Activated CD8-positive, alpha-beta T cell treated with anti-CD3 and anti-CD28 coated beads, Interleukin-2, amount 10 ng/mL, durations not matched to agents 7 days and 5 days (primary cell): ENCODE results near the gene ARMC6. TPM values are rescaled to one million over a fixed set of nuclear protein-coding genes. Genes with fewer than 3 reads are reported as not detected.

Source experiments
- ATAC-seq: fragments of 150-1000 bp; cut with Tn5 transposase; one replicate; pipeline ENCODE4 v1.10.0; 2021; ENCODE audit warnings: moderate library complexity
- CTCF ChIA-PET: fragments of 350-600 bp; sonication (Branson Sonifier 250); formaldehyde crosslinking; loops from one replicate; lab custom pipeline; 2021; ENCODE audit warnings: antibody characterized with exemption; lab: Charles Lee
- POLR2A ChIA-PET: fragments of 350-600 bp; sonication (Branson Sonifier 250); formaldehyde crosslinking; loops from one replicate; lab custom pipeline; 2021; ENCODE audit warnings: antibody characterized with exemption; lab: Charles Lee
- DNase-seq: peaks from one replicate; pipeline ENCODE4 v3.0.0-alpha.2; 2020
- H3K27ac Mint-ChIP-seq: one replicate; pipeline ENCODE4 v1.8.0; 2021; ENCODE audit warnings: mild to moderate bottlenecking, mixed read lengths
- H3K27me3 Mint-ChIP-seq: one replicate; pipeline ENCODE4 v1.8.0; 2021; ENCODE audit warnings: low read depth, mixed read lengths
- H3K36me3 Mint-ChIP-seq: one replicate; pipeline ENCODE4 v1.8.0; 2021; ENCODE audit warnings: low read depth, mixed read lengths
- H3K4me1 Mint-ChIP-seq: one replicate; pipeline ENCODE4 v1.8.0; 2021; ENCODE audit warnings: low read depth, mixed read lengths
- H3K4me3 Mint-ChIP-seq: one replicate; pipeline ENCODE4 v1.8.0; 2021; ENCODE audit warnings: mild to moderate bottlenecking, mixed read lengths
- H3K9me3 Mint-ChIP-seq: one replicate; pipeline ENCODE4 v1.8.0; 2022; ENCODE audit warnings: mixed read lengths; ENCODE audit not compliant: insufficient read depth
- total RNA-seq, 2 experiments: library from RNA; stranded (reverse); gene quantifications; one replicate each; pipeline ENCODE4 v1.2.3, GENCODE V29; 2021

ARMC6 gene
- total RNA-seq, 2 experiments from 2014 or later, result 33.4 to 35.4 TPM

DNA sequence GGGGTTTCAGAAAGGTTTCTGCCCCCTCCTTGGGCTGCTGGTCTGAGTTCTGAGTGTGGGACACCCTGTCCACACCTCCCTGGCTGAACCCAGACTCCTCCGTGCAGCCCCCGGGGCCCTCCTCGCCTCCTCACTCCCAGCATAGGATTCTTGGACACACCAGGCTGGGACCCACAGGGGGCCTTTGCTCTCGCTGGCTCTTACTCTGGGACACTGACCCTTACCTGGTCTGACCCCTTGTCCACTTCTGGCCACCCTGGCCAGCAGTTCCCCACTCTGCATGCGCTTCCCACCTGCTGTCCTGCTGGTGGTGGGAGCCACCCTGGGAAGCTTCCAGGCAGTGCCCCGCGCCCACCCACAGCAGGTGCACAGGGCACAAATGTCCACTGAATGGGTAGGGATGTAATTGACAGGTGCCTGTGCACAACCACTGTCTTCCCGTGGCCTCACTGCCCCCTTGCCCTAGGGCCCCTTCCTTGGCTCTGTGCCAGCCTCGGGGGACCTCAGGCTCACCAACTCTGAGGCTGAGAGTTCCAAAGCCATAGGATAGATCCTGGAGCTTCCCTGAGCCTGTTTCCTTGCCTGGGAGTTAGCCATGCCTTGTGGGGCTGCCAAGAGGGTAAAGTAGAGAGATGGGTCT is 23.4 kb downstream of the ARMC6 start:
- H3K27ac Mint-ChIP-seq, result no peak overlapping the region
- H3K9me3 Mint-ChIP-seq, result no peaks in the 10 kb centered on the region
- ChIA-PET POLR2A (interaction anchor here (0.7 kb wide), 1 partner anchor 14 kb away, joined by 6 read pairs; no protein-coding TSS in a partner anchor), CTCF (interaction anchor here (1.0 kb wide), 1 partner anchor 118 kb away, joined by 3 read pairs; no protein-coding TSS in a partner anchor)
- no peak for DNase-seq
- ATAC-seq, result no peak
- no peaks in the 10 kb centered on the region for H3K27me3 Mint-ChIP-seq
- H3K4me3 Mint-ChIP-seq, result no peak overlapping the region
- no peaks in the 10 kb centered on the region for H3K4me1 Mint-ChIP-seq
- peaks cover 19% of the 10 kb centered on the region for H3K36me3 Mint-ChIP-seq

DNA sequence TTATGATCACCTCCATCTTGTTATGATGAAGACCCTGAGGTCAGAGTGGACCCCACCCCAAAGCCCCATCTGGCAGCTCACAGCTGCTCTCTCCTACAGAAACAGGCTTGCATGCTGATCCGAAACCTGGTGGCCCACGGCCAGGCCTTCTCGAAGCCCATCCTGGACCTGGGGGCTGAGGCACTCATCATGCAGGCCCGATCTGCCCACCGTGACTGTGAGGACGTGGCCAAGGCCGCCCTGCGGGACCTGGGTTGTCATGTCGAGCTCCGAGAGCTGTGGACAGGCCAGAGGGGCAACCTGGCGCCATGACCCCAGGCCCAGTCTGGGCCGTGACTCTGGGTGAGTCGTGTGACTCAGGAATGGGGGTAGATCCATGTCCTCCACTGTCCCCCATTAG is 23.9 kb downstream of the ARMC6 start:
- ChIA-PET POLR2A (interaction anchor here (0.5 to 0.7 kb wide), 3 partner anchors 9 to 130 kb away, joined by 3 to 6 read pairs (median 6); no protein-coding TSS in a partner anchor), CTCF (no interaction called here)
- Mint-ChIP-seq H3K9me3 (no peaks in the 10 kb centered on the region), H3K4me3 (no peak overlapping the region), H3K4me1 (peaks cover 1% of the 10 kb centered on the region), H3K27me3 (no peaks in the 10 kb centered on the region), H3K27ac (no peak overlapping the region), H3K36me3 (peaks cover 18% of the 10 kb centered on the region)
- DNase-seq (no peak), ATAC-seq (no peak)

DNA sequence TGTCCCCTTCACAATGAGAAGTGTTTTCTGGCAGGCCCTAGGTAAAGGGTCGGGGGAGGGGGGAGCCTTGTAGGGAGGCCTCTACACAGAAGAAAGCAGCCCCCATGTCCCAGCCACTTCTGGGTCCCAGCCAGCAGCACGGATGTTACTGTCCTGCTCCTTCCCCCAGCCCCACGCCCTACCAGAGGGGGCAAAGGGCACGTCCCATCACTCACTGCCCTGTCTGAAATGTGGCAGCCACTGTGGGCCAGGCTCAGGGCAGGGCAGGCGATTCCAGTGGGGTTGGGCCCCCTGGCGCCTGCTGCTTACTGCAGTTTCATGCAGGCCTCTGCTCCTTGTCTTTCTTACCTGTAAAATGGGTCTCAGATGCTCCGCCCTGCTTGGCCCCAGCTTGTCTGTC is 24.3 kb downstream of the ARMC6 start:
- ATAC-seq (no peak), DNase-seq (no peak)
- CTCF ChIA-PET, result no interaction called here
- POLR2A ChIA-PET, result interaction anchor here (0.5 to 0.7 kb wide), 3 partner anchors 10 to 130 kb away, joined by 3 to 6 read pairs (median 6); no protein-coding TSS in a partner anchor
- Mint-ChIP-seq H3K4me1 (peaks cover 5% of the 10 kb centered on the region), H3K4me3 (no peak overlapping the region), H3K27ac (no peak overlapping the region), H3K9me3 (no peaks in the 10 kb centered on the region), H3K27me3 (no peaks in the 10 kb centered on the region), H3K36me3 (peaks cover 17% of the 10 kb centered on the region)

DNA sequence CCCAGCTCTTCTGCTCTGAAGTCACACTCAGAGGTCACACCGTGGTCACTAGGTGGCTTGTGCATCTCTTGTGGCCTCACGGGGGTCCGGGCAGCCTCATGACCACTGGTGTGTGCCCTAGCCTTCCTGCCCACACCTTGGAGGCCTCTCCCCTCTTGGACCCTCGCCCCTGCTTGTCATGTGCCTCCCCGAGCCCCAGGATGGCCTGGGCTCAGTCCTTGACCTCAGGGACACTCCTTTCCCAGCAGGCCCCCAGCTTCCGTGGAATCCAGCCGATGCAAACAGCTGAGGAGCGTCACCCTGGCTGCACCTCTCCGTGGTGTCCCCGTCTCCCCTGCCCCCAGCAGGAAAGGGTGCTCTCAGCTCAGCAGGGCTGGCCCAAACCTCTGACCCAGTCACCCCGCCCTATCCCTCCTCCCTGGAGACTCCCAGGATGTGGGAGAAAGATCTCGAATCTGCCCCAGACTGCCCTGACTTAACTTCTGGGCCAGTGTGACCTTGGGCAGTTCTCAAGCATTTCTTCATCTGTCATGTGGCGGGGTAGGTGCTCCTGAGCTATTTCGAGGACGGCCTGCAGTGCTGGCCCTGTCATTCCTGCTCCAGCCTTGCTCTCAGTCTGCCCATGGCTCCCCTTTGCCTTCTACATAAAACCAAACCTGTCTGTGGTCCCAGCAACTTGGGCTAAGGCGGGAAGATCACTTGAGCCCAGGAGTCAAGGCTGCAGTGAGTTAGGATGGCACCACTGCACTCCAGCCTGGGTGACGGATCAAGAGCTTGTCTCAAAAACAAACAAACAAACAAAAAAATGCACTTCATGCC is 25.8 kb downstream of the ARMC6 start:
- Mint-ChIP-seq H3K9me3 (no peaks in the 10 kb centered on the region), H3K36me3 (peaks cover 13% of the 10 kb centered on the region), H3K27ac (no peak overlapping the region), H3K4me1 (peaks cover 12% of the 10 kb centered on the region), H3K27me3 (no peaks in the 10 kb centered on the region), H3K4me3 (no peak overlapping the region)
- ChIA-PET POLR2A (no interaction called here), CTCF (interaction anchor here (2.1 kb wide), 1 partner anchor 57 kb away, joined by 5 read pairs; no protein-coding TSS in a partner anchor)
- no peak for ATAC-seq
- no peak for DNase-seq

DNA sequence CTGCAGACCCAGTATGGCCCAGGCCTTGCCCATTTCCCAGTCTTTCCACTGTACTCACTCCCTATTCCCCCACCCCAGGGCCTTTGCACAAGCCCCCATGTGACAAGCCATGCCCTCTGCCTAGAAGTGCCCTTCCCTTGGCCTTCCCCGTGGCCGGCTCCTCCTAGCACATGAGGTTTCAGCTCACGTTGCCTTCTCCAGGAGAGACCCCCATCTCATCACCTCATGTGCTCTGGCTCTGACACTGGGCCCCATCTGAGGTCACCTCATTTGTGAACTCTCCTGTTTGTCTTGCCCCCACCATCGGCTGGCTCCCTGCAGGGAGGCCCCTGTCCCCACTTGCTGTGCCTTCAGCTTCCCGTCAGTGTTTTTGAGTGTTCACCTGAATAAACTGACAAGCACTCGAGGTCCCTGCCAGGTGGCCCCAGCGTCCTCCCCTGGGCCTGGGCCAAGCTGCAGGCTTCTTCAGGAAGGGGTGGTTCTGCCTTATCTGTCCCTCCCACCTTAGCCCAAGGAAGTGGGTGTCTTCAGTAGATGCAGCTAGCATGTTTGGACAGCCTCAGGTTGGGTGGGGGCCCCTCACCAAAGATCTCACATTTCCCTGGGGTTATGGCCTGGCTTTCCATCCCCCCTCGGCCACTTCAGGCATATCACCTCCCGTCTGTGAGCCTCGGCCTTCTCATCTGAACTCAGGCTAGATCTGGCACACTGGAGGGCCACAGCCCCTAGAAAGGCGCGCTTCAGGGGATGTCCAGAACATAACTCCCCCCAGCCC is 26.6 kb downstream of the ARMC6 start:
- POLR2A ChIA-PET, result no interaction called here
- H3K9me3 Mint-ChIP-seq, result no peaks in the 10 kb centered on the region
- no peak overlapping the region for H3K27ac Mint-ChIP-seq

DNA sequence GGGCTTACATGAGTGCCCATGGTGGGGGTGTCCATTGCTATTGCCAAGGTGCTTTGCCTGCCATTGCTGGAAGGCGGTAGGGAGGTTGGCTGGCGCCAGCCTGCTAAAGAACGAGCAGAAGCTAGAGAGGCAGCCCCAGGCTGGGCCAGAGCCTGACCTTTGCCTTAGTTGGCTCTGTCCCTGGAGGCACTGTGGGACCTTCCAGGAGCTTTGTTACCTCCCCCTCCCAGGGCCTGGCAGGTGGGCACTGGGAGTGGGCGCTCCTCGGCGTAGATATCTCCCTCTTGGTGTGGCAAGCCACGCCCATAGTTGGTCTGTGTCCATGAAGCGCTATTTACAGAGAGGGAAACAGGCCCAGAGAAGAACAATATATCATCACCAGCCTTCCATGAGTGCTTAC is 28.1 kb downstream of the ARMC6 start:
- Mint-ChIP-seq H3K27me3 (no peaks in the 10 kb centered on the region), H3K36me3 (peaks cover 7% of the 10 kb centered on the region), H3K4me3 (no peak overlapping the region), H3K4me1 (peaks cover 17% of the 10 kb centered on the region), H3K27ac (no peak overlapping the region), H3K9me3 (no peaks in the 10 kb centered on the region)
- POLR2A ChIA-PET, result interaction anchor here (0.7 kb wide), 1 partner anchor 9 kb away, joined by 3 read pairs; no protein-coding TSS in a partner anchor
- ATAC-seq (no peak), DNase-seq (no peak)
- CTCF ChIA-PET, result interaction anchor here (1.1 kb wide), 1 partner anchor 9 kb away, joined by 3 read pairs; no protein-coding TSS in a partner anchor

More for the DNA sequence above, 26.6 kb downstream of the ARMC6 start:
- Mint-ChIP-seq H3K4me3 (no peak overlapping the region), H3K36me3 (peaks cover 11% of the 10 kb centered on the region), H3K4me1 (peaks cover 14% of the 10 kb centered on the region), H3K27me3 (no peaks in the 10 kb centered on the region)
- ATAC-seq (no peak), DNase-seq (no peak)
- CTCF ChIA-PET, result interaction anchor here (0.6 to 2.1 kb wide), 2 partner anchors 56 to 109 kb away, joined by 3 to 5 read pairs; no protein-coding TSS in a partner anchor

DNA sequence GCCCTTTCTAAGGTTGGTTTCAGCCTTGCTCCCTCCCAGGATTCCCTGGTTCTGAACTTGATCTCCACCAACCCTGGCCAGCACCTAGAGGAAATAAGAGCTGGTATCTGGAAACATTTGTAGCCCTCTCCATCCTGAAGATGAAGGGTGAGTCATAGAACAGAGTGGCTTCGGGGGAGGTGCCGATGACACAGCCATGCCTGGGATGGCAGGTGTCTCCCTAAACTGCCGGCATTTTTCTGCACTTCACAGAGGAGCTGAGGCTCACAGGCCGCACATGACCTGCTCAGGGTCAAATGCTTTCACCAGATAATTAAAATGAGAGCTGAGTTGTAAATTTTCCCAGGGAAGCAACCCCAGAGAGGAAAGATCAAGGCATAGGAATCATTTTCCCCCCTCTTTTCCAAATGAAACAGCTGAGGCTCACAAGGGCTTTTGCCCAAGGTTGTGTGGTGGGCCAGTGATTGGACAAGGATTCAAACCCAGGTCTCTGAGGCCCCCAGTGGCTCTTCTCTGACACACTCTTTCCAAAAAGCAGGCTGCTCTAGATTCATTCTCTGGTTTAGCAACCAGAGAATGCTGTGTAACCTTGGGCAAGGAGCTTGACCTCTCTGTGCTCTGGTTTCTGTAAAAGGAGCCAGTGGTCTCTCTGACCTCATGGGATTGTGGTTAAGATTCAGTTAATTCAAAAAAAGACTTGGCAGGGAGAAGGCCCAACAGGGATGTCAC is 29.2 kb downstream of the ARMC6 start:
- H3K4me3 Mint-ChIP-seq, result peak overlapping the region; percentile 79
- no peak for DNase-seq
- POLR2A ChIA-PET, result interaction anchor here (0.5 kb wide), 1 partner anchor 14 kb away, joined by 3 read pairs; no protein-coding TSS in a partner anchor

DNA sequence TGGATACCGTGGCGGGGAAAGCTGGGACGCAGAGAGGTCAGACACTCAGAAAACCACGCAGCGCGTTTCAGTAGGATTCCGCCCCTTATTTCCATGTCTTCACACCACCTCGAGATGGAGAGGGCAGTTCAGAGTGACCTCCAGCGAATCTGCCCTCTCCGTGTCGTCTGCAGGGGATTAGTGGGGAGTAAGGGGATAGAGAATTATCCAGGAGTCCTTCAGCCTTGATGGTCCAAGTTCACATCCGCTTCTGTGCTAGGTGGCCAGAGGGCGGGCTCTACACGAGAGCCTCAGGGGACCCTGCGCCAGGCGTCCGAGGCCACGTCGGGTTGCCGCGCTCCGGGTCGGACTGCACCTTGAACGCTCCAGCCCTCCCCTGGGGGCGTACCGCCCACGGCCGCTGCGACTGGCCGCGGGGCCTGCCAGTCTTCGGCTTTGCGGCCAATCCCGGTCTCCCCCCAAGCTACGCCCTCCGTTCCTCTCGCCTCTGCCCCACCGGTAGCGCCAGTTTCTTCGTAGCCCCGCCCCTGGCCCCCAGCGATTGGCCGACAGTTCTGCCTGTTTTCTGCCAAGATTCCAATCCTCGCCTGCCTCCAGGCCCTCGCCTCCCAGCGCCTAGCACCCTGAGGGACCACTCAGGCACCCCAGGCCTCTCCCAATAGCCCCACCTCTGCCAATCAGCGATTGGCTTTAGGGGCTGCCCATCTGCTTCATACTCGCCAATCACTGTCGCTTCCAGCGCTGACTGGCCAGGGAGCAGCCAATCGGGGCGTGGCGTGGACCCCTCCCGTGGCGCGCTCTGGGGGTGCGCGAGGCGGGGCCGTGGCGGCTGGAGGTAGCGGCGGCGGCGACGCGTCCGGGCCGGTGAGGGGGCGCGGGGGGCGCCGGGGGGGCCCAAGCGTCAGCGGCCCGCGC is 30.0 kb downstream of the ARMC6 start, which contains the start of gene SLC25A42:
Gene SLC25A42 (plus strand): TSS at position 812 of the 915 bp plus-strand sequence. CDS start 32,131 bp downstream, outside the sequence.
- POLR2A ChIA-PET, result interaction anchor here (0.6 to 1.0 kb wide), 2 partner anchors 98 to 258 kb away, joined by 3 to 4 read pairs; no protein-coding TSS in a partner anchor
- Mint-ChIP-seq H3K27ac (peak within 1 kb of the TSS; percentile 86), H3K36me3 (peaks cover 7% of the 10 kb centered on the region)

More for the DNA sequence above, 29.2 kb downstream of the ARMC6 start:
- Mint-ChIP-seq H3K27me3 (no peaks in the 10 kb centered on the region), H3K27ac (peak overlapping the region; percentile 86), H3K36me3 (peaks cover 5% of the 10 kb centered on the region), H3K4me1 (peaks cover 28% of the 10 kb centered on the region), H3K9me3 (no peaks in the 10 kb centered on the region)
- CTCF ChIA-PET, result interaction anchor here (0.7 to 1.9 kb wide), 8 partner anchors 8 to 114 kb away, joined by 3 to 8 read pairs (median 4); no protein-coding TSS in a partner anchor
- no peak for ATAC-seq

DNA sequence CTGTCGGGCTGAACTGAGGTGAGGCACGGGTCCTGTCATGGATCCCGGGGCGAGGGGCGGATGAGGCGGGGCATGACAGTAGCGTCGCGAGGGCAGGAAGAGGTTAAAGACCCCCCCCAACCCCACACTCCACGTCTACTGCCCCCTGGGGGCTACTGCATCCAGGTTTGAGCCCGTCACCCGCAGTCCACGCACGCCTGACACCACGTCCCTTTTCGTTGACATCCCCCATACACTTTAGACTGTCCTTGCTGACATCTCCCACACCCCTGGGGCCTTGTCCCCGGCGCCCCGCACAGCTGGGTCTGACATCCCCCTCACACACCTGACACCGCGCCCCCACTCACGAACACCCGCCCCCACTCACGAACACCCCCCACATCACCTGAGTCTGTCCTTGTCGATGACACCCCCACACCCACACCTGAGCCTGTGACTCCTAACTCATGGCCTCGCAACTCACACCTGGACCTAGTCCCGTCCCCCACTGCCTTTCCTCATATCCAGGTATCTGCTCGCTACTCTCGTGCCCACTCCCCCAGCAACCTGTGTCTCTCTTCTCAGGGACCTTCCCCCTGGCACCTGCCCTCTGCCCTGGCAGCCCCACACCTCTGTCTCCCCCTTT is 30.8 kb downstream of the ARMC6 start:
- H3K36me3 Mint-ChIP-seq, result peaks cover 7% of the 10 kb centered on the region
- H3K27me3 Mint-ChIP-seq, result no peaks in the 10 kb centered on the region
- peak overlapping the region; percentile 79 for H3K4me3 Mint-ChIP-seq
- H3K4me1 Mint-ChIP-seq, result peaks cover 32% of the 10 kb centered on the region
- CTCF ChIA-PET, result interaction anchor here (0.6 to 1.6 kb wide), 7 partner anchors 10 to 556 kb away, joined by 3 to 7 read pairs (median 4); no protein-coding TSS in a partner anchor
- H3K27ac Mint-ChIP-seq, result peak overlapping the region; percentile 86
- DNase-seq (no peak), ATAC-seq (no peak)
- no peaks in the 10 kb centered on the region for H3K9me3 Mint-ChIP-seq
- POLR2A ChIA-PET, result interaction anchor here (0.6 to 1.0 kb wide), 2 partner anchors 97 to 257 kb away, joined by 3 to 4 read pairs; no protein-coding TSS in a partner anchor

More for the DNA sequence above, 30.0 kb downstream of the ARMC6 start, which contains the start of gene SLC25A42:
- peak; percentile 97 for ATAC-seq
- H3K27me3 Mint-ChIP-seq, result no peaks in the 10 kb centered on the region
- CTCF ChIA-PET, result interaction anchor here (0.6 to 1.9 kb wide), 9 partner anchors 9 to 557 kb away, joined by 3 to 8 read pairs (median 3); no protein-coding TSS in a partner anchor
- peak within 1 kb of the TSS; percentile 79 for H3K4me3 Mint-ChIP-seq
- peaks cover 29% of the 10 kb centered on the region for H3K4me1 Mint-ChIP-seq
- peak; percentile 99 for DNase-seq
- no peaks in the 10 kb centered on the region for H3K9me3 Mint-ChIP-seq
